ENCODE data around the gene GNG3.

DNA sequence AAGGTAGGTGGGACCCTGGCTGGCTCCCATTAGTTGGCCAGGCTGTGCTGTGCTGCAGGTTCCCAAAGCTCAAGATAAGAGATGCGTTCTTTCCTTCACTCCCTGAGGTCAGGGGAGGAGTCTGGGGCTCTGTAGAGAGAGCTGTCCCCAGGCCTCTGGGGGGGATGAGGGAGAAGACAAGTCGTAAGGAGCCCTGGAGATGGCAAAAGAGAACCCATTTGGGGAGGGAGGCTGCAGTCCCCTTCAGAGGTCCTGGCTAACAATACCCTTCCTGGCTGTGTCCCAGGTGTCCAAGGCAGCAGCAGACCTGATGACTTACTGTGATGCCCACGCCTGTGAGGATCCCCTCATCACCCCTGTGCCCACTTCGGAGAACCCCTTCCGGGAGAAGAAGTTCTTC lies 916 bp downstream of the GNG3 start:
- no peak for TF ChIP-seq POLR2A (IDR thresholded peaks at IDR 0.05)
- TF ChIP-seq, protein P1, sequence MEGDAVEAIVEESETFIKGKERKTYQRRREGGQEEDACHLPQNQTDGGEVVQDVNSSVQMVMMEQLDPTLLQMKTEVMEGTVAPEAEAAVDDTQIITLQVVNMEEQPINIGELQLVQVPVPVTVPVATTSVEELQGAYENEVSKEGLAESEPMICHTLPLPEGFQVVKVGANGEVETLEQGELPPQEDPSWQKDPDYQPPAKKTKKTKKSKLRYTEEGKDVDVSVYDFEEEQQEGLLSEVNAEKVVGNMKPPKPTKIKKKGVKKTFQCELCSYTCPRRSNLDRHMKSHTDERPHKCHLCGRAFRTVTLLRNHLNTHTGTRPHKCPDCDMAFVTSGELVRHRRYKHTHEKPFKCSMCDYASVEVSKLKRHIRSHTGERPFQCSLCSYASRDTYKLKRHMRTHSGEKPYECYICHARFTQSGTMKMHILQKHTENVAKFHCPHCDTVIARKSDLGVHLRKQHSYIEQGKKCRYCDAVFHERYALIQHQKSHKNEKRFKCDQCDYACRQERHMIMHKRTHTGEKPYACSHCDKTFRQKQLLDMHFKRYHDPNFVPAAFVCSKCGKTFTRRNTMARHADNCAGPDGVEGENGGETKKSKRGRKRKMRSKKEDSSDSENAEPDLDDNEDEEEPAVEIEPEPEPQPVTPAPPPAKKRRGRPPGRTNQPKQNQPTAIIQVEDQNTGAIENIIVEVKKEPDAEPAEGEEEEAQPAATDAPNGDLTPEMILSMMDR (IDR thresholded peaks at IDR 0.05) = no peak

Data from uterus (tissue), 2 donors.